Measurements from ENCODE around the gene PRR33.
"Not testable (repeated sequence)": the region's sequence is repeated elsewhere in the genome, so short reads cannot be mapped to it uniquely, and the experiment has no call there.

PRR33 gene

GRCh38 chr11:1876361-1877063, 15.2 kb downstream of the PRR33 start:
- DNase-seq (ENCODE audit: low read depth): no peak
- peak; percentile 46 for TF ChIP-seq CTCF (IDR thresholded peaks at IDR 0.05; ENCODE audit: insufficient read depth, low read depth, low read length, missing control alignments)
- no peak overlapping the region for H3K4me3 ChIP-seq (ENCODE audit: low read depth, low read length)

GRCh38 chr11:1875851-1876301, 15.8 kb downstream of the PRR33 start:
- not testable (repeated sequence) for DNase-seq (ENCODE audit: low read depth); H3K4me3 ChIP-seq (ENCODE audit: low read depth, low read length)

GRCh38 chr11:1875093-1875850, 16.4 kb downstream of the PRR33 start:
- DNase-seq (ENCODE audit: low read depth): no peak
- TF ChIP-seq CTCF (IDR thresholded peaks at IDR 0.05; ENCODE audit: insufficient read depth, low read depth, low read length, missing control alignments): no peak
- H3K4me3 ChIP-seq (ENCODE audit: low read depth, low read length): no peak overlapping the region

- DNase-seq (ENCODE audit: low read depth); H3K4me3 ChIP-seq (ENCODE audit: low read depth, low read length): not testable (repeated sequence)
Observed at GRCh38 chr11:1874441-1875092, 17.1 kb downstream of the PRR33 start.

- not testable (repeated sequence) for DNase-seq (ENCODE audit: low read depth); H3K4me3 ChIP-seq (ENCODE audit: low read depth, low read length)
Observed at GRCh38 chr11:1873813-1874150, 17.9 kb downstream of the PRR33 start.

GRCh38 chr11:1873048-1873812, 18.5 kb downstream of the PRR33 start:
- H3K4me3 ChIP-seq (ENCODE audit: low read depth, low read length): no peak overlapping the region
- DNase-seq (ENCODE audit: low read depth): no peak
- TF ChIP-seq CTCF (IDR thresholded peaks at IDR 0.05; ENCODE audit: insufficient read depth, low read depth, low read length, missing control alignments): no peak

GRCh38 chr11:1872267-1872985, 19.3 kb downstream of the PRR33 start:
- H3K4me3 ChIP-seq (ENCODE audit: low read depth, low read length): no peak overlapping the region
- no peak for TF ChIP-seq CTCF (IDR thresholded peaks at IDR 0.05; ENCODE audit: insufficient read depth, low read depth, low read length, missing control alignments)
- no peak for DNase-seq (ENCODE audit: low read depth)

GRCh38 chr11:1871531-1871930, 20.2 kb downstream of the PRR33 start:
- no peak for DNase-seq (ENCODE audit: low read depth)
- no peak for TF ChIP-seq CTCF (IDR thresholded peaks at IDR 0.05; ENCODE audit: insufficient read depth, low read depth, low read length, missing control alignments)
- H3K4me3 ChIP-seq (ENCODE audit: low read depth, low read length): no peak overlapping the region
